ENCODE measurements around the gene THSD7A.

THSD7A gene

GRCh38 chr7:11587814-11588213 is 244.2 kb downstream of the THSD7A start:
- DNase-seq (ENCODE audit: low read depth in 1 of 2, low spot score in 1 of 2), result no peak

- DNase-seq (ENCODE audit: low read depth in 1 of 2, low spot score in 1 of 2), result no peak
Observed at GRCh38 chr7:11587048-11587447, 244.9 kb downstream of the THSD7A start.

GRCh38 chr7:11584406-11585031 is 247.5 kb downstream of the THSD7A start:
- DNase-seq (ENCODE audit: low read depth in 1 of 2, low spot score in 1 of 2), result no peak

GRCh38 chr7:11579141-11579540 is 252.9 kb downstream of the THSD7A start:
- DNase-seq (ENCODE audit: low read depth in 1 of 2, low spot score in 1 of 2), result no peak

GRCh38 chr7:11576310-11576709 is 255.7 kb downstream of the THSD7A start:
- no peak for DNase-seq (ENCODE audit: low read depth in 1 of 2, low spot score in 1 of 2)

GRCh38 chr7:11573128-11573750 is 258.8 kb downstream of the THSD7A start:
- no peak for DNase-seq (ENCODE audit: low read depth in 1 of 2, low spot score in 1 of 2)

- DNase-seq (ENCODE audit: low read depth in 1 of 2, low spot score in 1 of 2), result no peak
Observed at GRCh38 chr7:11570922-11571550, 261.0 kb downstream of the THSD7A start.

GRCh38 chr7:11570205-11570604 is 261.8 kb downstream of the THSD7A start:
- no peak for DNase-seq (ENCODE audit: low read depth in 1 of 2, low spot score in 1 of 2)

GRCh38 chr7:11567571-11567970 is 264.4 kb downstream of the THSD7A start:
- DNase-seq (ENCODE audit: low read depth in 1 of 2, low spot score in 1 of 2), result no peak

- DNase-seq (ENCODE audit: low read depth in 1 of 2, low spot score in 1 of 2), result no peak
Observed at GRCh38 chr7:11557627-11558026, 274.4 kb downstream of the THSD7A start.

- DNase-seq (ENCODE audit: low read depth in 1 of 2, low spot score in 1 of 2), result no peak
Observed at GRCh38 chr7:11552676-11553296, 279.2 kb downstream of the THSD7A start.

GRCh38 chr7:11551470-11551869 is 280.5 kb downstream of the THSD7A start:
- DNase-seq (ENCODE audit: low read depth in 1 of 2, low spot score in 1 of 2), result no peak

GRCh38 chr7:11548532-11548931 is 283.5 kb downstream of the THSD7A start:
- no peak for DNase-seq (ENCODE audit: low read depth in 1 of 2, low spot score in 1 of 2)

- no peak for DNase-seq (ENCODE audit: low read depth in 1 of 2, low spot score in 1 of 2)
Observed at GRCh38 chr7:11541330-11541729, 290.7 kb downstream of the THSD7A start.

- no peak for DNase-seq (ENCODE audit: low read depth in 1 of 2, low spot score in 1 of 2)
Observed at GRCh38 chr7:11540271-11540761, 291.7 kb downstream of the THSD7A start.

GRCh38 chr7:11539853-11540252 is 292.1 kb downstream of the THSD7A start:
- DNase-seq (ENCODE audit: low read depth in 1 of 2, low spot score in 1 of 2), result no peak

GRCh38 chr7:11538751-11539299 is 293.2 kb downstream of the THSD7A start:
- DNase-seq (ENCODE audit: low read depth in 1 of 2, low spot score in 1 of 2), result no peak

- no peak for DNase-seq (ENCODE audit: low read depth in 1 of 2, low spot score in 1 of 2)
Observed at GRCh38 chr7:11533229-11533820, 298.7 kb downstream of the THSD7A start.

- no peak for DNase-seq (ENCODE audit: low read depth in 1 of 2, low spot score in 1 of 2)
Observed at GRCh38 chr7:11529382-11529781, 302.6 kb downstream of the THSD7A start.

- no peak for DNase-seq (ENCODE audit: low read depth in 1 of 2, low spot score in 1 of 2)
Observed at GRCh38 chr7:11527707-11528106, 304.3 kb downstream of the THSD7A start.

Data from stimulated activated CD4-positive, alpha-beta T cell treated with anti-CD3 and anti-CD28 coated beads, Interleukin-15, amount 100 ng/mL, for 1 hour (primary cell).